Measurements from ENCODE around the gene C12orf43.

Gene C12orf43

DNA sequence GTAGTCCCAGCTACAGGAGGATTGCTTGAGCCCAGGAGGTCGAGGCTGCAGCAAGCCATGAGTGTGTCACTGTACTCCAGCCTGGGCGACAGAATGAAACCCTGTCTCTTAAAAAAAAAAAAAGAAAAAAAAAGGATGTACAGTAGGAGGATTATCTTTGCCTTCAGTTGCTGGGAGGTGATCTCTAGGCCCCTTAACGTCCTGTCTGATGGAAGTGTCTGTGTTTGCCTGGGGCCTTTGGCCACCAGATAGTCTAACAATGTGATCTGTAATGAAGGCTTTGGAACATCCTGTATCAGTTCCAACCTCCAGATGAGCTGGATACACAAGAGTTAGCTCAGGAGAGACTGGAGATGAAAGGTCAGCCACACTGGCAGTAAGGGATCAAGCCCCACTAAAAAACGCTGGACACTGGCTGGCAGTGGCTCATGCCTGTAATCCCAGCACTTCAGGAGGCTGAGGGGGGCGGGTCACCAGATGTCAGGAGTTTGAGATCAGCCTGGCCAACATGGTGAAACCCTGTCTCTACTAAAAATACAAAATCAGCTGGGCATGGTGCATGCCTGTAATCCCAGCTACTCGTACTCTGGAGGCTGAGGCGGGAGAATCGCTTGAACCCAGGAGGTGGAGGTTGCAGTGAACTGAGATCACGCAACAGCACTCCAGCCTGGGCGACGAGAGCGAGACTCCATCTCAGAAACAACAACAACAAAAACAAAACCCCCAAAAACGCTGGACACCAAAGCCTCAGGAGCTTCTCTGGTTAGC is 57.0 kb downstream of the C12orf43 start:
- no peak for ATAC-seq
- TF ChIP-seq, protein P1, sequence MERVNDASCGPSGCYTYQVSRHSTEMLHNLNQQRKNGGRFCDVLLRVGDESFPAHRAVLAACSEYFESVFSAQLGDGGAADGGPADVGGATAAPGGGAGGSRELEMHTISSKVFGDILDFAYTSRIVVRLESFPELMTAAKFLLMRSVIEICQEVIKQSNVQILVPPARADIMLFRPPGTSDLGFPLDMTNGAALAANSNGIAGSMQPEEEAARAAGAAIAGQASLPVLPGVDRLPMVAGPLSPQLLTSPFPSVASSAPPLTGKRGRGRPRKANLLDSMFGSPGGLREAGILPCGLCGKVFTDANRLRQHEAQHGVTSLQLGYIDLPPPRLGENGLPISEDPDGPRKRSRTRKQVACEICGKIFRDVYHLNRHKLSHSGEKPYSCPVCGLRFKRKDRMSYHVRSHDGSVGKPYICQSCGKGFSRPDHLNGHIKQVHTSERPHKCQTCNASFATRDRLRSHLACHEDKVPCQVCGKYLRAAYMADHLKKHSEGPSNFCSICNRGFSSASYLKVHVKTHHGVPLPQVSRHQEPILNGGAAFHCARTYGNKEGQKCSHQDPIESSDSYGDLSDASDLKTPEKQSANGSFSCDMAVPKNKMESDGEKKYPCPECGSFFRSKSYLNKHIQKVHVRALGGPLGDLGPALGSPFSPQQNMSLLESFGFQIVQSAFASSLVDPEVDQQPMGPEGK (CRISPR knock-in tag; IDR thresholded peaks at IDR 0.05; ENCODE audit: borderline replicate concordance): no peak
- TF ChIP-seq GLIS3 (CRISPR knock-in tag; IDR thresholded peaks at IDR 0.05): no peak
- TF ChIP-seq ARNTL (CRISPR knock-in tag; IDR thresholded peaks at IDR 0.05; ENCODE audit: borderline replicate concordance, low read depth): no peak
- TF ChIP-seq OSR1 (CRISPR knock-in tag; IDR thresholded peaks at IDR 0.05): no peak
- TF ChIP-seq BACH2 (CRISPR knock-in tag; IDR thresholded peaks at IDR 0.05; ENCODE audit: borderline replicate concordance): no peak
- no peak for TF ChIP-seq ZNF565 (CRISPR knock-in tag; conservative IDR thresholded peaks at IDR 0.05; ENCODE audit: low read depth)
- no peak for TF ChIP-seq TCF4 (CRISPR knock-in tag; IDR thresholded peaks at IDR 0.05; ENCODE audit: borderline replicate concordance)
- TF ChIP-seq ZNF8 (CRISPR knock-in tag; IDR thresholded peaks at IDR 0.05): no peak
- TF ChIP-seq ISL1 (CRISPR knock-in tag; IDR thresholded peaks at IDR 0.05): no peak
- no peak for TF ChIP-seq ZFP30 (CRISPR knock-in tag; IDR thresholded peaks at IDR 0.05)
- TF ChIP-seq ZFP3 (CRISPR knock-in tag; IDR thresholded peaks at IDR 0.05): no peak
- TF ChIP-seq, protein P2, sequence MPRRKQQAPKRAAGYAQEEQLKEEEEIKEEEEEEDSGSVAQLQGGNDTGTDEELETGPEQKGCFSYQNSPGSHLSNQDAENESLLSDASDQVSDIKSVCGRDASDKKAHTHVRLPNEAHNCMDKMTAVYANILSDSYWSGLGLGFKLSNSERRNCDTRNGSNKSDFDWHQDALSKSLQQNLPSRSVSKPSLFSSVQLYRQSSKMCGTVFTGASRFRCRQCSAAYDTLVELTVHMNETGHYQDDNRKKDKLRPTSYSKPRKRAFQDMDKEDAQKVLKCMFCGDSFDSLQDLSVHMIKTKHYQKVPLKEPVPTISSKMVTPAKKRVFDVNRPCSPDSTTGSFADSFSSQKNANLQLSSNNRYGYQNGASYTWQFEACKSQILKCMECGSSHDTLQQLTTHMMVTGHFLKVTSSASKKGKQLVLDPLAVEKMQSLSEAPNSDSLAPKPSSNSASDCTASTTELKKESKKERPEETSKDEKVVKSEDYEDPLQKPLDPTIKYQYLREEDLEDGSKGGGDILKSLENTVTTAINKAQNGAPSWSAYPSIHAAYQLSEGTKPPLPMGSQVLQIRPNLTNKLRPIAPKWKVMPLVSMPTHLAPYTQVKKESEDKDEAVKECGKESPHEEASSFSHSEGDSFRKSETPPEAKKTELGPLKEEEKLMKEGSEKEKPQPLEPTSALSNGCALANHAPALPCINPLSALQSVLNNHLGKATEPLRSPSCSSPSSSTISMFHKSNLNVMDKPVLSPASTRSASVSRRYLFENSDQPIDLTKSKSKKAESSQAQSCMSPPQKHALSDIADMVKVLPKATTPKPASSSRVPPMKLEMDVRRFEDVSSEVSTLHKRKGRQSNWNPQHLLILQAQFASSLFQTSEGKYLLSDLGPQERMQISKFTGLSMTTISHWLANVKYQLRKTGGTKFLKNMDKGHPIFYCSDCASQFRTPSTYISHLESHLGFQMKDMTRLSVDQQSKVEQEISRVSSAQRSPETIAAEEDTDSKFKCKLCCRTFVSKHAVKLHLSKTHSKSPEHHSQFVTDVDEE (CRISPR knock-in tag; IDR thresholded peaks at IDR 0.05): no peak
- no peak for TF ChIP-seq ESRRG (CRISPR knock-in tag; IDR thresholded peaks at IDR 0.05)
- TF ChIP-seq TOX (CRISPR knock-in tag; IDR thresholded peaks at IDR 0.05; ENCODE audit: borderline replicate concordance): no peak
- no peak for TF ChIP-seq PPARA (CRISPR knock-in tag; IDR thresholded peaks at IDR 0.05; ENCODE audit: borderline replicate concordance)
- TF ChIP-seq, protein P3, sequence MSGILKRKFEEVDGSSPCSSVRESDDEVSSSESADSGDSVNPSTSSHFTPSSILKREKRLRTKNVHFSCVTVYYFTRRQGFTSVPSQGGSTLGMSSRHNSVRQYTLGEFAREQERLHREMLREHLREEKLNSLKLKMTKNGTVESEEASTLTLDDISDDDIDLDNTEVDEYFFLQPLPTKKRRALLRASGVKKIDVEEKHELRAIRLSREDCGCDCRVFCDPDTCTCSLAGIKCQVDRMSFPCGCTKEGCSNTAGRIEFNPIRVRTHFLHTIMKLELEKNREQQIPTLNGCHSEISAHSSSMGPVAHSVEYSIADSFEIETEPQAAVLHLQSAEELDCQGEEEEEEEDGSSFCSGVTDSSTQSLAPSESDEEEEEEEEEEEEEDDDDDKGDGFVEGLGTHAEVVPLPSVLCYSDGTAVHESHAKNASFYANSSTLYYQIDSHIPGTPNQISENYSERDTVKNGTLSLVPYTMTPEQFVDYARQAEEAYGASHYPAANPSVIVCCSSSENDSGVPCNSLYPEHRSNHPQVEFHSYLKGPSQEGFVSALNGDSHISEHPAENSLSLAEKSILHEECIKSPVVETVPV (CRISPR knock-in tag; IDR thresholded peaks at IDR 0.05): no peak
- no peak for TF ChIP-seq SNAI2 (CRISPR knock-in tag; IDR thresholded peaks at IDR 0.05)
- TF ChIP-seq ZNF70 (CRISPR knock-in tag; IDR thresholded peaks at IDR 0.05): no peak

DNA sequence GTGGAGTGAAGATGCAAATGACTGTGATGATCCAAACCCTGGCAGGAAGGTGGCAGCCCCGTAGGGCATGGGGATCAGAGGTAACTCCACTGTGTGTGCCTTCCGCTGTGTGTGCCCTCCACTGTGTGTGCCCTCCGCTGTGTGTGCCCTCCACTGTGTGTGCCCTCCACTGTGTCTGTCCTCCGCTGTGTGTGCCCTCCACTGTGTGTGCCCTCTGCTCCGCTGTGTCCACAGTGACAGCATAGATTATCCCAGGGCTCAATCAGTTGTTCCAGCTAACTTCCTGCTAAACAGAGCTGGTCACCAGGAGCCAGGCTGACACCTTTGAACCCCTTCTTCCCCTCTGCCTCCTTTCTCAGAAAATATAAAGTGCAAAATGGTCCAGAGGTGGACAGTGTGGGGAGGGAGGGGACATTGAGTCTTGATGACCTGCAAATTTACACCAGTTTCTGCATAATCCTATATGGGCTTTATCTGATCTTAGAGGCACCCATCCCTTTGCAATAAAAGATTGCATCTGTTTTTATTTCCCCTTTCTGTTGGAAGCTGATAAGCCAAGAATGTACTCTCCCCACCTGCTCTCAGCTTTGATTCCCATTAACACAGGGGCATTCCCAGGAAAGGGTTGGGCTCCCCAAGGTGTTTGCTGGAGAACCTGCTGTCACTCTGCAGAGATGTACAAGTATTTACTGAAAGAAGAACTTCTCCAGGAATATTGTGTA is 59.5 kb downstream of the C12orf43 start:
- no peak for ATAC-seq

More for the DNA sequence above, 59.5 kb downstream of the C12orf43 start:
- TF ChIP-seq, protein P3 (CRISPR knock-in tag; IDR thresholded peaks at IDR 0.05): no peak
- TF ChIP-seq ZNF565 (CRISPR knock-in tag; conservative IDR thresholded peaks at IDR 0.05; ENCODE audit: low read depth) (no peak), ZNF70 (CRISPR knock-in tag; IDR thresholded peaks at IDR 0.05) (no peak), RARB (CRISPR knock-in tag; IDR thresholded peaks at IDR 0.05) (no peak), BACH2 (CRISPR knock-in tag; IDR thresholded peaks at IDR 0.05; ENCODE audit: borderline replicate concordance) (no peak), ARNTL (CRISPR knock-in tag; IDR thresholded peaks at IDR 0.05; ENCODE audit: borderline replicate concordance, low read depth) (no peak), ZNF8 (CRISPR knock-in tag; IDR thresholded peaks at IDR 0.05) (no peak), GLIS3 (CRISPR knock-in tag; IDR thresholded peaks at IDR 0.05) (no peak), ESRRG (CRISPR knock-in tag; IDR thresholded peaks at IDR 0.05) (no peak), ZC3H10 (CRISPR knock-in tag; IDR thresholded peaks at IDR 0.05) (no peak), ISL1 (CRISPR knock-in tag; IDR thresholded peaks at IDR 0.05) (no peak), CSDC2 (CRISPR knock-in tag; IDR thresholded peaks at IDR 0.05) (no peak), OSR1 (CRISPR knock-in tag; IDR thresholded peaks at IDR 0.05) (no peak), TOX (CRISPR knock-in tag; IDR thresholded peaks at IDR 0.05; ENCODE audit: borderline replicate concordance) (no peak), ZFP3 (CRISPR knock-in tag; IDR thresholded peaks at IDR 0.05) (no peak), PPARA (CRISPR knock-in tag; IDR thresholded peaks at IDR 0.05; ENCODE audit: borderline replicate concordance) (no peak)
- TF ChIP-seq, protein P4, sequence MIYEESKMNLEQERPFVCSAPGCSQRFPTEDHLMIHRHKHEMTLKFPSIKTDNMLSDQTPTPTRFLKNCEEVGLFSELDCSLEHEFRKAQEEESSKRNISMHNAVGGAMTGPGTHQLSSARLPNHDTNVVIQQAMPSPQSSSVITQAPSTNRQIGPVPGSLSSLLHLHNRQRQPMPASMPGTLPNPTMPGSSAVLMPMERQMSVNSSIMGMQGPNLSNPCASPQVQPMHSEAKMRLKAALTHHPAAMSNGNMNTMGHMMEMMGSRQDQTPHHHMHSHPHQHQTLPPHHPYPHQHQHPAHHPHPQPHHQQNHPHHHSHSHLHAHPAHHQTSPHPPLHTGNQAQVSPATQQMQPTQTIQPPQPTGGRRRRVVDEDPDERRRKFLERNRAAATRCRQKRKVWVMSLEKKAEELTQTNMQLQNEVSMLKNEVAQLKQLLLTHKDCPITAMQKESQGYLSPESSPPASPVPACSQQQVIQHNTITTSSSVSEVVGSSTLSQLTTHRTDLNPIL (CRISPR knock-in tag; IDR thresholded peaks at IDR 0.05; ENCODE audit: low read depth): no peak
- TF ChIP-seq, protein P1 (CRISPR knock-in tag; IDR thresholded peaks at IDR 0.05; ENCODE audit: borderline replicate concordance): no peak
- TF ChIP-seq, protein P2 (CRISPR knock-in tag; IDR thresholded peaks at IDR 0.05): no peak

Data from SK-N-SH treated with all-trans-retinoic acid at 6 μM for 48 hours (cell line).